HuH-7 (cell line): Measurements from ENCODE around the gene RESP18.
A peak's percentile ranks its signal among the peaks of the same experiment; 100 is the strongest.

Experiments used
- DNase-seq: peaks from one replicate; pipeline ENCODE4 v3.0.0; 2011; ENCODE audit warnings: low spot score

Gene RESP18

DNA sequence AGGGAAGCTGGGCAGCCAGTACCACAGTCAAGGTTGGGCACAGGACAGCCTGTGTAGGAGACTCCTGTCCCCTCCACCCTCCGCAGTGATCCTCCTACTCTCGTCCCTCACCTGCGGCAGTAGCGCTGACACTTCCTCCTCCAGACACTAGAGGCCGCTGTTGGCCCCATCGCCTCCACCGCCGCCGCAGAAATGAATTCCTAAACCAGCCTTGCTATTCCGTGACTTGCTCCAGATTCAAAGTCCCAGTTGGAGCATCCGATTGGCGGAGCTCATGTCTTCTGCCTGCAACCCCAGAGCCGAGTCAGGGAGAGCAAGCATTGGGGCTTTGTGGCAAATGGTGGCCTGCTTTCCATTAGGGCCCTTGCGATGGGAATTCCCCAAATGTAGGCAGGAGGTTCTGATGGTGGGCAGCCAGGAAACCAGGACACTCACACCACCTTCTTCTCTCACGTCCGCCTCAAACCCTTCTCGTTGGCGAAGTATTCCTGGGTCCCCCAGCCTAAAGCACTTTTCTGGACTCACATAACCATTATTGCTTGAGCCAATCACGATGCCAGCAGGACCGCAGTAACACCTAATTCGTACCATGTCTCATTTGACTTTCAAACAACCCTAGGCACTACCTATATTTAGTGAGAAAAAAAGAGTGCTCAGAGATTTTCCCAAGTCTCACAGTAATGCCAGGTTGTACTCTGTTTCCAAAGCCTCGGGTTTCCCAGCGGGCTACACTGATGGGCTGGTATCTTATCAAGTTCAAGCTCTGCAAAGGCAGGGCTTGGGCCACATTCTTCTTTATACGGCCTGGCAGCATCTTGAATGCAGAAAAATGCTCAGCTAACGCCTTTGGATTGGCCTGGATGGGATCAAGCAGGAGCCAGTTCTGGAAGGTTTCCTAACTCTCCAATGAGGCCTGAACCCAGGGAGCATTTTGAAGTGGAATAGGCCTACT lies 54.6 kb downstream of the RESP18 start:
- DNase-seq = peak; percentile 84
